GM19099 (cell line): ENCODE data around the gene DCAF5.

Source experiments
- POLR2A ChIP-seq: IDR thresholded peaks from 3 replicates; pipeline ENCODE4 v1.6.1; 2011; ENCODE audit warnings: low read depth; ENCODE audit not compliant: insufficient read length; ENCODE audit errors: extremely low read depth

DCAF5 gene

GRCh38 chr14:69014829-69015259 lies 138.1 kb downstream of the DCAF5 start:
- TF ChIP-seq POLR2A, result no peak

GRCh38 chr14:69013943-69014782 lies 138.8 kb downstream of the DCAF5 start:
- TF ChIP-seq POLR2A, result no peak

- no peak for TF ChIP-seq POLR2A
These were observed 140.5 kb downstream of the DCAF5 start for GRCh38 chr14:69012256-69012953.

- no peak for TF ChIP-seq POLR2A
These were observed 142.3 kb downstream of the DCAF5 start for GRCh38 chr14:69010648-69011047.

- TF ChIP-seq POLR2A, result no peak
These were observed 144.5 kb downstream of the DCAF5 start for GRCh38 chr14:69008421-69008884.

- TF ChIP-seq POLR2A, result no peak
These were observed 146.6 kb downstream of the DCAF5 start for GRCh38 chr14:69006346-69006745.

- TF ChIP-seq POLR2A, result no peak
These were observed 147.3 kb downstream of the DCAF5 start for GRCh38 chr14:69005432-69006148.

- TF ChIP-seq POLR2A, result no peak
These were observed 148.0 kb downstream of the DCAF5 start for GRCh38 chr14:69004731-69005431.

- TF ChIP-seq POLR2A, result no peak
These were observed 149.3 kb downstream of the DCAF5 start for GRCh38 chr14:69003626-69004025.

- no peak for TF ChIP-seq POLR2A
These were observed 150.8 kb downstream of the DCAF5 start for GRCh38 chr14:69002069-69002468.

- TF ChIP-seq POLR2A, result no peak
These were observed 151.5 kb downstream of the DCAF5 start for GRCh38 chr14:69001375-69001774.
